Measurements from ENCODE around the gene PTPN1.
"Not testable (repeated sequence)": the region's sequence is repeated elsewhere in the genome, so short reads cannot be mapped to it uniquely, and the experiment has no call there.

The PTPN1 gene

DNA sequence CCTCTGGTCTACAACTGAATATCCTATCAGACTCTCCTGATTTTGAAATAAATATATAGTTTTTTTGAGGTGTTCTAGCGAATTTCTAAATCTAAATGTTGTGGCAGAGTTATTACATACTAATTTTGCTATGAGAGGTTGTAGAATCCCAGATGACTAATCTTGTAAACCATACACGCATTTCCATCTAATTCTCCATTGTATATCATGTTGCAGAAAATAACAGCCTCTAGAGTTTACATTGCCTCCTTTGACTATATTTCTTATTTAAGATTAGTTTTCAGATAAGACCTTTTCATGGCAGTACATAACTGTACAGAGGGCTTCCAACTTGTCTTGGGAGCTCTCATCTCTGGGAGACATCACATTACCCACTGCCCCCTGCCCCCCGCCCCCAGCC is 22.9 kb downstream of the PTPN1 start:
- peak in 1 of 5 experiments; percentile 52 for DNase-seq

DNA sequence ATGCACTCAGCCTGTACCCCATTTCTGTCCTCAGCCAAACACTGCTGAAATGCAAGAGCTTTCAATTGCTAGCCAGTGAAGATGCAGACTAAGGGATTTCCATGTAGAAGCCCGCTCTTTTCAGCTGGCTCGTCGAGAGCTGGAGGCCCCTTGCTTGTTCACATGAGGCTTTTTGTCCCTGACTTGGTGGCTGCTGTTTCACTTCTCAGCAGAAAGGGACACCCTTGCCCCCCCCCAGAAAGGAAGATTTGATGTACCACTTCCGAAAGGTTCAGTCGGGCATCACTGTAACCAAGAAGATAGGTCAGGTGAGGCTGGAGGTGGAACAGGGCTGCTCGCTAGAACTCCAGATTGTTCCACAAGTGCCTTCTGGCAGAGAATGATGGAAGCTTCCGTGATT is 23.3 kb downstream of the PTPN1 start:
- DNase-seq: no peak

DNA sequence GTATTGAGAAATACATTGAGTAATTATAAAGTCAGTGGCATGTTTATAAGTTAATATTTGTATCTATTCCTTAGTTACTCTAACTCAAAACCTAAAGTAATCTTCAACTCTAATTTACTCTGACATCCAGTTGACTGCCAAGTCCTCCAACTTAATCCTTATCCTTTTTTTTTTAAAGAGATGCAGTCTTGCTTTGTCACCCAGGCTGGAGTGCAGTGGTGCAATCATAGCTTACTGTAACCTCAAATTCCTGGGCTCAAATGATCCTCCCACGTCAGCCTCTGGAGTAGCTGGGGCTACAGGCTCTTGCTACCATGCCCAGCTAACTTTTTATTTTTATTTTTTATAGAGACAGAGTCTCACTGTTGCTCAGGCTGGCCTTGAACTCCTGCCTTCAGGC is 24.4 kb downstream of the PTPN1 start:
- DNase-seq: no peak

DNA sequence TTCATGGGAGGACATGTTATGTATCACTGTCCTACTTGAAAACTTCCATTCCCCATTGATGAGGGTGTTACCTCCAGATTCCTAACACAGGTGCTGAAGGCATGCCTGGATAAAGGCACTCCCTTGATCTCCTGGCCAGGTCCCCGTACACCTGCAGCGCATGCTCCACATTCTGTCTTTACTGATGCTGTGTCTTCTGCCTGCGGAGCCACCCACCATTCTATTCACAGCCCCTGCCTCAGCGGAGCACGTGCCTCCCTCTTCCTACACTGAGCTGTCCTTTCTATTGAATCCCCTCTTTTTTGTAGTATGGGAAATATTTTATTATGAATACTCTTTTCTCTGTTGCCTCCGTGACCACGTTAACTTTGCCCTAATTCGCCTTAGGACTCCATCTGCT is 25.0 kb downstream of the PTPN1 start:
- DNase-seq: no peak

DNA sequence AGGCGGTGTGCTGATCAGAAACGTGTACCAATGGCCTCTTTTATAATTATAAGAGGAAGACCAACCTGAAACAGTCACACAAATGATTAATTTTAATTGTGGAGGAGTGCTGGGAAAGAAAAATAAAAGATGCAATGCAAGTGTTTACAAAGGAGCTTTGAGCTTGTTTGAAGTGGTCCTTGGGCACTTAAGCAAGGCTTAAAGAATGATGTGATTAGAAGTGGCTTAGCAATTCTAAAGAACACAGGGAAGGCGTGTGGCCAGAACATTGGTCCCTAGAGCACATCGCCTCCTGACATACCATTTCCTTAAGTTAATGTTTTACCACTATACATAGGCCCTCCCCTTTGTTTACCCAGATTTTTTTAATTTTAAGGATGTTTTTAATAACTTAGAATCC is 26.1 kb downstream of the PTPN1 start:
- DNase-seq: no peak

DNA sequence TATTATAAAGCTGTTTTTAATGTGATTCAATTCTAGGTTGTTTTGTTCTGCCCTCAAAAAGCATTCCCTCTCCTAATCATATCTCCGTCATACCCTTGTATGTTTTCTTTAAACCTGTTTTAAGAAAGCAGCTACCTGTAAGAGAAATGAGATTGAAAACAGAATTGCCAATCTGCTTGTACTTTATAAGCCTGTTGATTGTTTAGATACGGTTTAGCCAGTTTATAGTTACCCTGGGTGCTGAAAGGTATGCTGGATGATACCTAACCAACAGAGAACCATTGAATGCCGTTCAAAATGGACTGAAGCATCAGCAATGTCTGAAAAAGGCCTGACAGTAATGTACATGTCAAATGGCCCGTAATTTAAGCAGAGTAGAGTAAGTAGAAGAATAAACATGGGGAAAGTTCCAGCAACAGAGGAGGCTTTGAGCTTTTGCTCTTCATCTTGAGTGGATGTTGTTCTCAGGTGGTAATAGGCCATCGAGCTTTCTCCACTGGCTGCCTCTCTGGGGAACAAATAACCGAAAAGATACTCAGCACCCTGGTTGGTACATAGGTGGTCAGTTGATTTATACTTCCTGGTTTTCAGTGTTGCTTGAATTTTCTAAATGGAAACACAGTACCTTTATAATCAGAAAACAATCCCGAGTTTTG is 27.5 kb downstream of the PTPN1 start:
- DNase-seq: no peak

DNA sequence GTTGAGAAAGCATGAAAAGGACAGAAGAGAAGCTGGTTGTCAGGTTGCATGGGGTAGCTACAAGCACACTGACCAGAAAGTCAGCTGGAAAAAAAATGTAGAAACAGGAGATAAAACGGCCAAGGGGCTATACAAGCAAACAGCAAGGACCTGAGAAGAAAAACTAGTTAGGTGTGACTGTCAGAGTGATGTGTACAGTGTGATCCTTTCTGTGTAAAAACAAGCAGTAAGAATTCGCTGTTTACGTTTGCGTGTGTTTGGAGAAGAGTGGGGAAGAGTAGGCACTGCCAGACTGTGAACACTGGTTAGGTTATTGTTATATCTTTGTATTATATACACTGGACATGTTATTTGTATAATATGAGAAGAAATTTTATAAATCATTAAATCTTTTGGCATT is 28.1 kb downstream of the PTPN1 start:
- DNase-seq: no peak

DNA sequence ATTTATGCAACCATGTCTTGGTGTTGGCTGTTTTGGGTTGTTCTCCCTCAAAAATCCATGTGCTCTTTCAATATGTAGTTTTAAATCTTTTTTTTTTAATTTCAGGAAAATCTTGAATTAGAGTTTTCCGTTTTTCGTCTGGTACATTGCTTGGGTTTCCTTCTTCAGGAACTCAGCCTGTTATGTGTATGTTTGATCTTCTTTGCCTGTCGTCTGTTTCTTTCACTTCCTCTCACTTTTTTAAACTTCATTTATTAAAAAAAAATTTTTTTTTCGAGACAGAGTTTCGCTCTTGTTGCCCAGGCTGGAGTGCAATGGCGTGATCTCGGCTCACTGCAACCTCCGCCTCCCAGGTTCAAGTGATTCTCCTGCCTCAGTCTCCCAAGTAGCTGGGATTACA is 29.6 kb downstream of the PTPN1 start:
- DNase-seq: not testable (repeated sequence)

DNA sequence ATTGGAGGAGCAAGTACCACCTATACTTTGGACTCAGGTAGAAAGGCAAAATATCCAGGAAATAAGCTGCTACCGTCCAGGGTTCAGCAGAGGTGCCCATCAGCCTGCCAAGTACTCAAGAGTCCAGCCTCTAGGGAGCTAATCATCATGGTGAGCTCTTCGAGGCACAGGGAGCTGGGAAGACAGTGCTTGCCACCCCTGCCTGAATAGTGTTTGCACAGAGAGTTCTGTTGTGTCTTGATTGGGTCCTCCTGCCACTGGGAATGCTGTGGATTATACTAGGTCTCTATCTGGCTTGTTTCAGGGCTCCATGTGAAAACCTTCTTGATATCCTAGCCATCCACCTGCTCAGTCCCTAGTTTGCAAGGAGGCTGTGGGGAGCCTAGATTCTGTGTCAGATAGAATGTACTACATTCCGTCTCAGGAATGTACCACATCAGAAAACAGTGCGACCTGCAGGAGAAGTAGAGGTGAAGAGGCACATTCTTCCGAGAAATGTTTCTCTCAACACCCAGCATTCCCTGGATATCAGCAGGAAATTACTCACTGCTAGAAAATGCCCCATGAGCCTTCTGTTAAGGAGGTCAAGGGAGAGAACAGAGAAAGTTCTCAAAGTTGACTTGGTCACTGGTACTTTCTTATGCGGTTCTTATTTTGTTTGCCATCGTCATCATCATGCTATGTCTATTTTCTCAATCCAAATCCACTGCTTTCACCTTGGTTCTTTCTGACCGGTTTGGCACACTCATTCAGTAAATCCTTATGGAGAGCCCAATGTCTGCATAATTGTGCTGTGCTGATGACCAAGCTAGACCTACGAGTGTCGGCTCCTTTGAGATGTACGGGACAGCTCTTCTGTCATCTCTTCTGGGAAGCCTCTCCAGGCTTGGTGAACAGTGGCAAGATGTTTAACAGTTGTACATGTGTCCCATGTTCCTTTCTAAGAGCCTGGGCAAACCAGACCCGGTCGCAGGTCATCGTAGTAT is 30.7 kb downstream of the PTPN1 start:
- no peak for DNase-seq

DNA sequence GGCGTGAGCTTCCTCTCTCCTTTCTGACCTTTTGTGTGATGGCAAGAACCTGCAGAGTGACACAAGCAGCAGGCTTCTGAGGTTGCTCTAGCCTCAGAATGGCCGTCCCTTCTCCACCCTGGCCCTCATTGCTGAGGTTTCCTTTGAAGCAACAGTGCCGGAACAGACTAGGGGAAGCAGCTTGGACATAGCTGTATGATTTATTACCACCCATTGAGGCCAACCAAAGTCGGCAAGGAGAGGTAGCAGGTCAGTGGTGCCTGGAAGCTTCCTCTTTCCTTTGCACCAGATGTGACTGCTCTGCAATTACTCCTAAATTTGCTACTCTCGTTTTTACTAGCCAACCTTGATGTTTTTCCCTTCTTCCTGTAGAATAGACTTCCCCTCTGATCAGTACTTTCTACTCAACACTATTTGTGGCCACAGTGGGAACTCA is 31.4 kb downstream of the PTPN1 start:
- DNase-seq: no peak

DNA sequence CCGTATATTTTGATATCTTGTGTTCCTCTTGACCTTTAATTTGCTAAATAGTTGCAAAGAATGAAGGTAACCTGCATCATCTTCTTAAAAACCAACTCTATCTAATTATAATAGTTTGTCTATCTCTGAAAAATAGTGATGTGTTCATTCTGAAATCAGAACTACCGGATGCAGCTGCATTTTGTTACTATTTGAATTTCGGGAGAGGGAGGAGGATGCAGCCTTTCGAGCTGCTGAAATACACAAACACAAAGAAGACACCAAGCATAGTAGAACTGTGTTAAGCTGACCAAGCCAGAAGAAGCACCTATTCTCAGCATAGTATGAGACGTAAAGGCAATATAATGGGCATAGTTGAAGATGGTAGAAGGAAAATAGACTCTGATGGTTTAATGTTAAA is 33.1 kb downstream of the PTPN1 start:
- DNase-seq: no peak

DNA sequence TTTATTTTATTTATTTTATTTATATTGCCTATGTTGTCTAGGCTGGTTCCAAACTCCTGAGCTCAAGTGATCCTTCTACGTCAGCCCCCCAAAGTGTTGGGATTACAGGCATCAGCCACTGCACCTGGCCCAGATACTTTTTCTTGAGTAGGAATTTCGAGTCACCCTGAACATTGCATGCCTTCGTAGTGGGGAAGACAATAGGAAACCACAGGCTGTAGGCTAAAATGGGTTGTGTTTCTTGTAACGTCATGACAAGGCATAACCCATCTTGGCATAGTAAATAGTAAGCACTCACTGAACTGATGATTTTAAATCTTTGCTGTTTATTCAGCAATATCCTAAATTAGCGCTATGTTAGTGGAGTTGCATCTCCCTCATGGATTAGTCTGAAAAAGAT is 34.9 kb downstream of the PTPN1 start:
- DNase-seq: no peak

DNA sequence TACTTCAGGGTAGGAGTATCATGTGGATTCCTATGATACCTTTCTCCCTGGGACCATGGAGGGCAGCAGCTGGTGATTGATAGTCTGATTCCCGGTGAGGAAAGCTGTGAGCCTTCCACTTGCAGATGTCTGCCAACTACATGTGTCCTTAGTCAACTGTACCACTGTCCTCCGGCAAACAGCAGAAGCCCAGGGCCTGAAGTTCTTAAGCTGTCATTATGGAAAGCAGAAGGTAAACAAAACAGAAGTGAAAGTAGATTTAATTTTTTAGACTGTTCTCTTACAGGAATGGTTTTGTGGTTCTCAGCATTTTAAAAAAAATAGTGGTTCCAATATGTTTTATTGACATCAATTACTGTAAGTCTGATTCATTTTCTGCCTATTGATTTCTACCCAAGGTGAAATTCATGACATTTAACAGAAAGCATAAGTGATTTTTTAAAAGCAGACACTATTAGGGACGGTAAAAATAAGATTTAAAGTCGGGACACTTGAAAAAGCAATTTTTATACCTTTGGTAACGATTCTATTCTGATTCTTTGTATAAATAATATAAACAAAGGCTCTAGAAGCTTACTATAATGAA is 36.6 kb downstream of the PTPN1 start:
- peak in 1 of 5 experiments; percentile 64 for DNase-seq

DNA sequence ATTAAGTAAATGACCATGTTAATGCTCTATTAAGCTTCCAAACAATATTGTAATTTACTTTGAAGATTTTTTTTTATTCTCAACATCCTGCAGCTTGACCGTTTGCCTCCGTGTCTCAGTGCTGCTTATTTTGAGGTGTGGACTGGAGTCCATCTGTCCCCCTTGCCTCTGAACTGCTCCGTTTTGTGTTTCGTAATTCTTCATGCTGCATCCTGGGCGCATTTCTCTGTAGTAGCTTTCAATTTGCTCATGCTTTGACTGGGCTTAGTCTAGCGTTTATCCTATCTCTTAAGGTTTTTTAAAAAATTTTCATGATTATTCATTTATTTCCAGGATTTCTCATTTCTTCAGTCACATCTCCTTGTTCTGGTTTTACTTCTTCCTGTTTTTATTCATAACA is 37.8 kb downstream of the PTPN1 start:
- DNase-seq: no peak

DNA sequence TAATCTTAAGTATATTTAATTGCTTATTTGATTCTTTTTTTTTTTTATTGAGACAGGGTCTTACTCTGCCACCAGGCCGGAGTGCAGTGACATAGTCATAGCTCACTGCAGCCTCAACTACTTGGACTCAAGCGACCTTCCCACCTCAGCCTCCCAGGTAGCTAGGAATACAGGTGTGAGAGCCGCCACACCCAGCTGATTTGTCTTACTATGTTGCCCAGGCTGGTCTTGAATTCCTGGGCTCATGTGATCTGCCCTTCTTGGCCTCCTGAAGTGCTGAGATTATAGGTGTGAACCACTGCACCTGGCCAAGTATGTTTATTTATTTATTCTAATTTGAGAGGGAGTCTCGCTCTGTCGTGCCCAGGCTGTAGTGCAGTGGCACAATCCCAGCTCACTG is 38.2 kb downstream of the PTPN1 start:
- no peak for DNase-seq

DNA sequence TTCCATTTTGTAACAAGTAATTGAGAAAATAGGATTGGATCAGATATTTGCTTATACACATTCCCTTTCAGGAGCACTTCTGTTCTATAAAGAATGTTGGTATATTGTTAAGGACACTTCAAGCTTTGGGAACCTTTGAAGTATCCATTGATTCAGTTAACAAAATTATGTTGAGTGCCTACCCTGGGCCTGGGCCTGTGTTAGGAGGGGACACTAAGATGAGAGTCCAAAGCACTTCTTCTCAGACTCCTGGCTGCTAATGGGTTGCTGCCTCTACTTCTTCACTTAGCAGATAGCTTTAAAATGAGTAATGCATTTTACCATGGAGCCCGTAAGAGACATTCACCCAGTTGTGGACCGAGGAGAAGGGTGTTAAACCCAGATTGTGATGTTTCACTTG is 40.3 kb downstream of the PTPN1 start:
- no peak for DNase-seq

DNA sequence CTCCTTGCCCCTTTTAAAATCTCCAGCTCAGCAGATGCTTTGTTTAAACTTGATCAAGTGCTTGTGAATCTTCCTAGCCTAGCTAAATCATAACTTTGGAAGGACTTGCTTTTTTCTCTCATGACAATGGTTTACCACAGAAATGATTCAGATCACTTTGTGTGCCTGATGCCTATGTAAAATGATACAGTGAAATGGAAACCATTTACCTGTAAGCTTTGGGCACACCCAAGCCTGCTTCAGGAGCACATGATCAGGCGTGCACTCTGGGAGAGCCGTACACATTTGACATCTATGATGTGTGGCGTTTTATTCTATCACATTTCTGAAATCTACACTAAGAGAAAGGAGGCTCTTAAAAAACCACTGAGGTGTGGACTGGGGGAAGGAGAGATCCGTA is 41.1 kb downstream of the PTPN1 start:
- DNase-seq: peak in 1 of 5 experiments; percentile 80

DNA sequence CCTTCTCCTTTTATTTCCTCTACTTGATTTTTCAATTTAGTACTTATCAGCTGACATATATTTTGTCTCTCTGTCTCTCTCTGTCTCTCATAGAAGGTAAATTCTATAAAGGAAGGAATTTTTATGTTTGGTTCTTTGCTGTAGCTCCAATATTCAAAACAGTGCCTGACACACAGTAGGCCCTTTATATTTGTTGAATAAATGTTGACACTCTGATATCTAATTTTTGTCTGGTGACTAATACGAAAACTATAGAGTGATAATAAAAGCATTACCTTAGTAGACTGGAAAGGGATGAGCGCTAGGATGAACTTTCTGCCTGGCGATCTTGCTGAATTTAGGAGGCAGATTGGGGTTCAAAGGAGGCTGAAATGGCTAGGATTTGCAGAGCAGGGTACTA is 42.8 kb downstream of the PTPN1 start:
- DNase-seq: no peak

DNA sequence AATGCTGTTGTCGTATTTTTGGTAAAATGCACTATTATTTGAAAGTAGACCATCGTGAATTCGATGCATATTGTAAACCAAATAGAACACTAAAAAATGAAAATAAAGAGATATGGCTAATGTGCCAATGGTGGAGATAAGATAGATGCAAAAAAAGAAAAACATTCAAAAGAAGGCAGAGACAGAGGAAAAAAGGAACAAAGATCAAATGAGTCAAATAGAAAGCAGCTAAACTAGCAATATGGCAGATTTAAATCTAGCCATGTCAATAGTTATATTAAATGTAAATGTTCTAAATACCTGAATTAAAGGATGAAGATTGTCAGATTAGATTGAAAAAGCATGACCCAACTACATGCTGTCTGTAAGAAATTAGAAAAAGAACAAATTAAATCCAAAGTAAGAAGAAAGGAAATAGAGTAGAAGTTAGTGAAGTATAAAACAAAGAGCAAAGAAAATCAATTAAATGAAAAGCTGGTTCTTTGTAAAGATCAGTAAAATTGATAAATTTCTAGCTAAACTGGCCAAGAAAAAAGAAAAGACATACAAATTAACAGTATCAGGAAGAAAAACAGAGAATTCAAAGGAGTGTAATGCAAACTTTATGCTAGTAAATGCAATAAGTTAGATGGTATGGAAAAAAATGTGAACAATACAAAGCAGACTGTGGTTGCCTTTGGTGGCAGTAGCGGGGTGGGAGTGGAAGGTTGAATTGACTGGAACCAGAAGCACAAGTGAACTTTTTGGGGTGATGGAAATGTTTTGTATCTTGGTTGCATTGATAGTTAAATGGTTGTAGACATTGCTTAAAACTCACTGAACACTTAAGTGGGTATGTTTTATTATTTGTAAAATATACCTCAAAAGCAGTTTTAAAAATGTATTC is 44.8 kb downstream of the PTPN1 start:
- DNase-seq: peak in 1 of 5 experiments; percentile 40

DNA sequence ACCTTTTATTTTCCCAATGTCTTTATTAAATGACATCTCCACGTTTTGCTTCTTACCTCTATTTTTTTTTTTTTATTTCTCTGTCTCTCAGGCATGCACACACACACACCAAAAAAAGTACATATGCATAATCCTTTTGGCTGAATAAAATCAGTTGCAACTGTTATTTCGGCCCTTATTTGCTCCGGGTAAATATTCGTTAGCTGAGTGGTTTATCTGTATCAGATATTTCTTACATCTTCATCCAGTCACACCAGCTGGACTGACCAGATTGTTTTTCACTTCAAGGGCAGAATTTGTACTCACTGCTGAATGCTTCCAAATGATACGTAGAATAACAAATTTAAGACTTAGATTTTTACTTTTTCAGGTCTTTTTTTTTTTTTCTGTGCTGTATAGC is 45.5 kb downstream of the PTPN1 start:
- no peak for DNase-seq

DNA sequence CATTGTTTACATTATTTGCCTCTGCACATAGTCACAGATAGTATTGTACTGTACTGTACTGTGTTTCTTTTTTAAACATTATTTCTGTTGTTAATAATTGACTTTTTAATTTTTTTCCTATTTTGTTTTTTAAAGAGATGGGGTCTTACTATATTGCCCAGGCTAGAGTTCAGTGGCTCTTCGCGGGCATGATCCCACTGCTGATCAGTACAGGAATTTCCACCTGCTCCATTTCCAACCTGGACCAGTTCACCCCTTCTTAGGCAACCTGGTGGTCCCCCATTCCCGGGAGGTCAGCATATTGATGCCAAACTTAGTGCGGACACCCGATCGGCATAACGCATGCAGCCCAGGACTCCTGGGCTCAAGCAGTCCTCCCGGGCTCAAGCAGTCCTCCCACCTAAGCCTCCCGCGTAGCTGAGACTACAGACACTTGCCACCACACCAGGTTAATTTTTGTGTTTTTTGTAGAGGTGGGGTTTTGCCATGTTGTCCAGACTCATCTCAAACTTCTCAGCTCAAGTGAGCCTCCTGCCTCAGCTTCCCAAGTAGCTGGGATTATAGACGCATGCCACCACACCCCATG is 47.5 kb downstream of the PTPN1 start:
- no peak for DNase-seq

DNA sequence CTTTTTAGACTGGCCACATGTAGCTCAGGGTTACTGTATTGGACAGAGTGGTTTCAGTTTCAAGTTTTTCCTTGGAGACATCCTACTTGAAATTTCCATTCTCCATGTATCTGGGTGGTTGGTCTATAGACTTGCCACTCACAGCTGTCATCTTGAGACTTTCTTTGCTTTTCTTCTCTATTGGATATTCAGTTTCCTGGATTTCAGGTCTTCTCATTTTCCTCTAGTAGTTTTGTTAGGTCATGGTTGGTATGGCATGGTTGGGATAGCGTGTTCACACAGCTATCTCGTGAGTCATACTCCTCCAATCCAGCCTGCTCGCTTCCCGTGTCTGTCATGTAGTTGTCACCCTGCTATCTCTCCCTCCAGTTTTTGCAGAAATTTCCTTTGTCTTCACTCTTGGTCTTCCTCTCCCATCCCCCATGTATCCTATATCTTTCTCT is 48.3 kb downstream of the PTPN1 start:
- no peak for DNase-seq
